T1000 (cell line): ENCODE measurements around the gene DEDD.
"Not testable (repeated sequence)": the region's sequence is repeated elsewhere in the genome, so short reads cannot be mapped to it uniquely, and the experiment has no call there.

Source experiments
- DNase-seq: peaks from one replicate; lab custom pipeline; 2025; ENCODE audit warnings: mixed read lengths; lab: John Stamatoyannopoulos, UW

Gene DEDD

GRCh38 chr1:161127649-161128048 lies 4.8 kb downstream of the DEDD start:
- no peak for DNase-seq

GRCh38 chr1:161122967-161123366 lies 9.5 kb downstream of the DEDD start:
- DNase-seq: no peak

GRCh38 chr1:161121834-161122233 lies 10.6 kb downstream of the DEDD start:
- DNase-seq: no peak

GRCh38 chr1:161121042-161121650 lies 11.3 kb downstream of the DEDD start:
- no peak for DNase-seq

- no peak for DNase-seq
Observed at GRCh38 chr1:161119092-161119903, 13.2 kb downstream of the DEDD start.

GRCh38 chr1:161117759-161118581 lies 14.5 kb downstream of the DEDD start, which contains the start of the genes NIT1 and PFDN2:
NIT1 (plus strand) TSS chr1:161118105; CDS start chr1:161118177, 72 bp downstream.
PFDN2 (minus strand) TSS chr1:161118037; CDS start chr1:161118026, 11 bp downstream.
- peak; percentile 62 for DNase-seq

- not testable (repeated sequence) for DNase-seq
Observed at GRCh38 chr1:161115961-161116360, 16.5 kb downstream of the DEDD start.

GRCh38 chr1:161115132-161115711 lies 17.2 kb downstream of the DEDD start:
- DNase-seq: no peak

- DNase-seq: no peak
Observed at GRCh38 chr1:161114556-161114955, 17.9 kb downstream of the DEDD start.

GRCh38 chr1:161113915-161114314 lies 18.6 kb downstream of the DEDD start:
- no peak for DNase-seq

GRCh38 chr1:161111527-161111926 lies 20.9 kb downstream of the DEDD start:
- DNase-seq: no peak

GRCh38 chr1:161111117-161111516 lies 21.4 kb downstream of the DEDD start:
- no peak for DNase-seq

GRCh38 chr1:161106431-161106830 lies 26.0 kb downstream of the DEDD start:
- DNase-seq: no peak

- DNase-seq: no peak
Observed at GRCh38 chr1:161100556-161100955, 31.9 kb downstream of the DEDD start.

GRCh38 chr1:161099090-161099802 lies 33.2 kb downstream of the DEDD start:
- DNase-seq: no peak

GRCh38 chr1:161098210-161099068 lies 34.0 kb downstream of the DEDD start, which contains the start of gene KLHDC9:
KLHDC9 (plus strand) TSS chr1:161098361; CDS start chr1:161098536, 175 bp downstream.
- DNase-seq: peak; percentile 59

- no peak for DNase-seq
Observed at GRCh38 chr1:161096530-161096929, 35.9 kb downstream of the DEDD start.

GRCh38 chr1:161096015-161096414 lies 36.5 kb downstream of the DEDD start:
- no peak for DNase-seq

GRCh38 chr1:161095230-161095629 lies 37.2 kb downstream of the DEDD start:
- no peak for DNase-seq

GRCh38 chr1:161094481-161094880 lies 38.0 kb downstream of the DEDD start:
- no peak for DNase-seq
